OCI-M1 (cell line): ENCODE measurements around the gene APOL3.
"Not testable (repeated sequence)": the region's sequence is repeated elsewhere in the genome, so short reads cannot be mapped to it uniquely, and the experiment has no call there.

Experiments used
- DNase-seq: peaks from one replicate; lab custom pipeline; 2025; lab: John Stamatoyannopoulos, UW

APOL3 gene

DNA sequence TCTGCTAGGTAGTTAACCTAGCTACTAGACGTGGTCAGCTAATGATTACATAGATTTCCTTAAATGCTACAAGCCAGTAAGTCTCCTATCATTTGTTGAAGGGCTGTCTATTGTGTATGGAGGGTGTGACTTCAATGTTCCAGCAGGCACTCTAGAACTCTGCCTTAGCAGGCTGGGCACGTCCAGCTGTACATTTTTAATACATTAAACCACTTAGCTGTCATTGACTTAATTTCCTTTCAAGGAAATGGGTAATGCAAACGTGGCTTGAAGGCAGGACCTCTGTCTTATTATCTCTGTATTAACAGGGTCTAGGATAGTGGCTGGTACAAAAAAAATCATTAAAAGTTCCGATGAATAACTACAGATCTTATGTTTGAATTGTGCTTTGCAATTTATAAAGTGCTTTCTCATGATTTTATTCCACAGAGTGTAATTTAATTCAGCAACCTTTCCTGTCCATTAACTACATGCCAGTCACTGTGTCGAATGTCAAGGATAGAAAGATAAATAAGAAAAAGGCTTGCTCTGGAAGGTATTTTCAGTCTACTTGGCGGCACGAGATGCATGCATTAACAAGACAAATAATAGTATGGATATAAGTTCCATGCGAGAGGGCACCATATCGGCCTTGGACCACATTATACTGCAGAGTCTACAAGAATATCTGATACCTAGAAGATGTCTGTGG, 60.3 kb downstream of the APOL3 start:
- DNase-seq = no peak

DNA sequence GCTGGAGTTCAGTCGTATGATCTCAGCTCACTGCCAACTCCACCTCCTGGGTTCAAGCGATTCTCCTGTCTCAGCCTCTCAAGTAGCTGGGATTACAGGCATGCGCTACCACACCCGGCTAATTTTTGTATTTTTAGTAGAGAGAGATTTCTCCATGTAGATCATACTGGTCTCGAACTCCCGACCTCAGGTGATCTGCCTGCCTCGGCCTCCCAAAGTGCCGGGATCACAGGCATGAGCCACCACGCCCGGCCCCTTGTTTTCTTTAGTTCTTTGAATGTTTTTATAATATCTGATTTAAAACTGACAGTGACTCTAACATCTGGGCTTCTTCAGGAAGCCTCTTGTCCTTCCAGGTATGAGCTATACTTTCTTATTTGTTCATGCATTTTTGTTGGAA, 61.0 kb downstream of the APOL3 start:
- DNase-seq = not testable (repeated sequence)

DNA sequence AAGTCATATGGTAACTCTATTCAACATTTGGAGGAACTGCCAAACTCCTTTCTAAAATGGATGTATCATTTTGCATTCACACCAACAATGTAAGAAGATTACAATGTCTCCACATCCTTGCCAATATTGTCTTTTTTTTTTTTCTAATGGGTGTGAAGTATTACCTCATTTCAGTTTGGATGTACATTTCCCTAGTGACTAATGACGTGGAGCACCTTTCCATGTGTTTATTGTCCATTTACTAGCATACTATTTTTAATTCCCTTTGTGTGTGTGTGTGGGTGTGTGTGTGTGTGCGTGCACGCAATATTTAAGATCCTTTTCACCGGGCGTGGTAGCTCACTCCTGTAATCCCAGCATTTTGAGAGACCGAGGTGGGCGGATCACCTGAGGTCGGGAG, 62.7 kb downstream of the APOL3 start:
- no peak for DNase-seq

DNA sequence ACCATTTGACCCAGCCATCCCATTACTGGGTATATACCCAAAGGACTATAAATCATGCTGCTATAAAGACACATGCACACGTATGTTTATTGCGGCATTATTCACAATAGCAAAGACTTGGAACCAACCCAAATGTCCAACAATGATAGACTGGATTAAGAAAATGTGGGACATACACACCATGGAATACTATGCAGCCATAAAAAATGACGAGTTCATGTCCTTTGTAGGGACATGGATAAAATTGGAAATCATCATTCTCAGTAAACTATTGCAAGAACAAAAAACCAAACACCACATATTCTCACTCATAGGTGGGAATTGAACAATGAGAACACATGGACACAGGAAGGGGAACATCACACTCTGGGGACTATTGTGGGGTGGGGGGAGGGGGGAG, 69.8 kb downstream of the APOL3 start:
- DNase-seq = not testable (repeated sequence)
